BLaER1 treated with 17β-estradiol and CSF1 and Interleukin-3, amounts not matched to agents 10 nM and 100 nM (cell line): Measurements from ENCODE around the gene DAZAP1.

ENCODE experiments used
- H3K27ac ChIP-seq, 11 experiments: shearing (Covaris generic); formaldehyde crosslinking; 2 replicates each; pipeline ENCODE4 v1.8.1; 2022
- H3K27me3 ChIP-seq, 11 experiments: shearing (Covaris generic); formaldehyde crosslinking; 2 replicates each; pipeline ENCODE4 v1.8.1; 2022
- H3K36me3 ChIP-seq, 11 experiments: shearing (Covaris generic); formaldehyde crosslinking; 2 replicates each; pipeline ENCODE4 v1.8.1; 2022
- H3K4me1 ChIP-seq, 10 experiments: shearing (Covaris generic); formaldehyde crosslinking; 2 replicates each; pipeline ENCODE4 v1.8.1; 2022
- H3K4me2 ChIP-seq, 11 experiments: shearing (Covaris generic); formaldehyde crosslinking; 2 replicates each; pipeline ENCODE4 v1.8.1; 2022
- H3K4me3 ChIP-seq, 10 experiments: shearing (Covaris generic); formaldehyde crosslinking; 2 replicates each; pipeline ENCODE4 v1.8.1; 2022
- H3K9ac ChIP-seq, 11 experiments: shearing (Covaris generic); formaldehyde crosslinking; 2 replicates each; pipeline ENCODE4 v1.8.1; 2022
- H3K9me3 ChIP-seq, 11 experiments: shearing (Covaris generic); formaldehyde crosslinking; replicated peaks in 1 of 11; 2 replicates each; pipeline ENCODE4 v1.8.1; 2022
- H4K20me1 ChIP-seq, 11 experiments: shearing (Covaris generic); formaldehyde crosslinking; 2 replicates each; pipeline ENCODE4 v1.8.1; 2022
- Cebpa-rat ChIP-seq, 11 experiments: shearing (Covaris generic); IDR thresholded peaks; 2 replicates each; pipeline ENCODE4 v1.8.1; 2022

The DAZAP1 gene

GRCh38 chr19:1421218-1421957, 14.0 kb downstream of the DAZAP1 start:
- Histone ChIP-seq H3K4me3 (no peak overlapping the region), H3K27me3 (no peaks in the 10 kb centered on the region; a peak in 1 of 22 replicates), H3K4me2 (peak overlapping the region in 1 of 11 experiments; percentile 67; a peak in 1 of 22 replicates), H3K4me1 (peaks cover 41 to 59% (median 51%) of the 10 kb centered on the region in 10 experiments), H3K9ac (peak overlapping the region in 5 of 11 experiments; percentile 9 to 47 (median 22); a peak in 6 of 22 replicates), H3K27ac (no peak overlapping the region), H4K20me1 (peaks cover 96 to 100% (median 99%) of the 10 kb centered on the region in 11 experiments), H3K36me3 (peaks cover 87 to 98% (median 94%) of the 10 kb centered on the region in 11 experiments), H3K9me3 (no peaks in the 10 kb centered on the region)
- TF ChIP-seq Cebpa-rat (IDR thresholded peaks at IDR 0.05): no peak

DNA sequence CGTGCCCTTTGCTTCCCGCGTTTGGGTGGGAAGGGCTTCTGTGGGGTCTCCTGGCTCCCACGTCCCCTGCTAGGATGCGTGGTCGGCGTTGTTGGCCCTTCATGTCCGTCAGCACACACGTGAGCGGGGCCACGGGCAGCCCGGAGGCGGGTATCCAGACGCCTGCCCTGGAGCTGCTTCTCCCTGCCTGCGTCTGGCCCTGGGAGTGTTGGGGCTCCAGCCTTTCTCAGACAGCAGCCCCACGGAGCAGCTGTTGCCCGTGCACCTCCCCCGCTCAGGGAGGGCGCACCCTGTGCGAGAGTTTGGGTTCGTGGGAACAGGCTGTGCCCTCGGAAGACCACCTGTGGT, 14.5 kb downstream of the DAZAP1 start:
- Histone ChIP-seq H3K4me2 (peak overlapping the region in 2 of 11 experiments; percentile 67 to 80; a peak in 1 of 22 replicates), H3K9ac (peak overlapping the region in 5 of 11 experiments; percentile 11 to 47 (median 24); a peak in 5 of 22 replicates), H3K27me3 (no peaks in the 10 kb centered on the region; a peak in 1 of 22 replicates), H4K20me1 (peaks cover 96 to 100% (median 99%) of the 10 kb centered on the region in 11 experiments), H3K4me3 (no peak overlapping the region), H3K4me1 (peaks cover 42 to 59% (median 53%) of the 10 kb centered on the region in 10 experiments), H3K36me3 (peaks cover 83 to 96% (median 89%) of the 10 kb centered on the region in 11 experiments), H3K27ac (0 out of 22 replicates have a peak overlapping the region, but pooled peaks of 1 of the 11 experiments have one; percentile 0), H3K9me3 (no peaks in the 10 kb centered on the region)
- TF ChIP-seq Cebpa-rat (IDR thresholded peaks at IDR 0.05): no peak

- no peak for TF ChIP-seq Cebpa-rat (IDR thresholded peaks at IDR 0.05)
- H3K4me3 ChIP-seq: no peak overlapping the region
- H3K9me3 ChIP-seq: no peaks in the 10 kb centered on the region
- peak overlapping the region in 9 of 11 experiments; percentile 39 to 83 (median 78); a peak in 8 of 22 replicates for H3K4me2 ChIP-seq
- H3K27me3 ChIP-seq: no peaks in the 10 kb centered on the region
- 0 out of 22 replicates have a peak overlapping the region, but pooled peaks of 1 of the 11 experiments have one; percentile 0 for H3K27ac ChIP-seq
- peaks cover 45 to 63% (median 56%) of the 10 kb centered on the region in 10 experiments for H3K4me1 ChIP-seq
- H4K20me1 ChIP-seq: peaks cover 96 to 100% (median 99%) of the 10 kb centered on the region in 11 experiments
- H3K36me3 ChIP-seq: peaks cover 79 to 96% (median 87%) of the 10 kb centered on the region in 11 experiments
- peak overlapping the region in 7 of 11 experiments; percentile 11 to 53 (median 44); a peak in 8 of 22 replicates for H3K9ac ChIP-seq
These were observed 15.0 kb downstream of the DAZAP1 start for GRCh38 chr19:1422360-1422759.

- H3K36me3 ChIP-seq: peaks cover 74 to 96% (median 85%) of the 10 kb centered on the region in 11 experiments
- H3K27ac ChIP-seq: peak overlapping the region in 1 of 11 experiments; percentile 57; a peak in 1 of 22 replicates
- no peaks in the 10 kb centered on the region for H3K9me3 ChIP-seq
- no peaks in the 10 kb centered on the region for H3K27me3 ChIP-seq
- peaks cover 51 to 69% (median 62%) of the 10 kb centered on the region in 10 experiments for H3K4me1 ChIP-seq
- TF ChIP-seq Cebpa-rat (IDR thresholded peaks at IDR 0.05): no peak
- no peak overlapping the region for H3K4me3 ChIP-seq
- H3K9ac ChIP-seq: peak overlapping the region in 9 of 11 experiments; percentile 11 to 65 (median 49); a peak in 10 of 22 replicates
- peaks cover 96 to 100% (median 99%) of the 10 kb centered on the region in 11 experiments for H4K20me1 ChIP-seq
- H3K4me2 ChIP-seq: peak overlapping the region in 10 of 11 experiments; percentile 39 to 83 (median 76); a peak in 18 of 22 replicates
These were observed 15.6 kb downstream of the DAZAP1 start for GRCh38 chr19:1422943-1423342.

GRCh38 chr19:1423436-1424191, 16.2 kb downstream of the DAZAP1 start:
- Histone ChIP-seq H3K4me1 (peaks cover 51 to 74% (median 65%) of the 10 kb centered on the region in 10 experiments), H4K20me1 (peaks cover 93 to 100% (median 99%) of the 10 kb centered on the region in 11 experiments), H3K9me3 (no peaks in the 10 kb centered on the region), H3K36me3 (peaks cover 74 to 96% (median 85%) of the 10 kb centered on the region in 11 experiments), H3K4me3 (no peak overlapping the region), H3K27ac (peak overlapping the region in 7 of 11 experiments; percentile 36 to 57 (median 47); a peak in 11 of 22 replicates), H3K4me2 (peak overlapping the region; percentile 20 to 83 (median 75)), H3K9ac (peak overlapping the region in 10 of 11 experiments; percentile 2 to 65 (median 50); a peak in 17 of 22 replicates), H3K27me3 (no peaks in the 10 kb centered on the region)
- no peak for TF ChIP-seq Cebpa-rat (IDR thresholded peaks at IDR 0.05)

- Histone ChIP-seq H3K4me1 (peaks cover 51 to 81% (median 70%) of the 10 kb centered on the region in 10 experiments), H3K27ac (peak overlapping the region in 7 of 11 experiments; percentile 37 to 57 (median 47); a peak in 9 of 22 replicates), H3K9me3 (no peaks in the 10 kb centered on the region), H3K9ac (peak overlapping the region in 8 of 11 experiments; percentile 27 to 65 (median 51); a peak in 13 of 22 replicates), H4K20me1 (peaks cover 93 to 100% (median 99%) of the 10 kb centered on the region in 11 experiments), H3K36me3 (peaks cover 74 to 96% (median 85%) of the 10 kb centered on the region in 11 experiments), H3K4me2 (peak overlapping the region; percentile 37 to 93 (median 78); a peak in 21 of 22 replicates), H3K27me3 (no peaks in the 10 kb centered on the region), H3K4me3 (peak overlapping the region in 1 of 10 experiments; percentile 15; a peak in 1 of 20 replicates)
- TF ChIP-seq Cebpa-rat (IDR thresholded peaks at IDR 0.05): no peak
These were observed 17.0 kb downstream of the DAZAP1 start for GRCh38 chr19:1424192-1424955.

GRCh38 chr19:1425102-1425837, 17.9 kb downstream of the DAZAP1 start:
- Histone ChIP-seq H3K36me3 (peaks cover 75 to 97% (median 87%) of the 10 kb centered on the region in 11 experiments), H3K27ac (peak overlapping the region in 5 of 11 experiments; percentile 10 to 55 (median 35); a peak in 5 of 22 replicates), H3K4me3 (no peak overlapping the region), H3K27me3 (no peaks in the 10 kb centered on the region), H3K9ac (peak overlapping the region in 8 of 11 experiments; percentile 16 to 71 (median 41); a peak in 12 of 22 replicates), H3K4me2 (peak overlapping the region; percentile 45 to 93 (median 78)), H3K4me1 (peaks cover 51 to 87% (median 76%) of the 10 kb centered on the region in 10 experiments), H4K20me1 (peaks cover 91 to 100% (median 99%) of the 10 kb centered on the region in 11 experiments), H3K9me3 (no peaks in the 10 kb centered on the region)
- TF ChIP-seq Cebpa-rat (IDR thresholded peaks at IDR 0.05): peak in 8 of 11 experiments; percentile 35 to 83 (median 60); a peak in 11 of 22 replicates
